Ovary (tissue), 9 donors: ENCODE data around the gene UBE3C. TPM values are rescaled to one million over a fixed set of nuclear protein-coding genes. Genes with fewer than 3 reads are reported as not detected.

ENCODE experiments used
- DNase-seq, 5 donors: peaks; one replicate each; pipeline ENCODE4 v3.0.0-alpha.2; 2019 to 2020
- H3K27ac ChIP-seq, 2 donors: fragments of 200-600 bp; one replicate each; pipeline versions ENCODE4 v1.5.1 to v1.8.0; 2019 to 2022
- H3K27me3 ChIP-seq: fragments of 200-600 bp; one replicate; pipeline ENCODE4 v1.8.0; 2022
- H3K36me3 ChIP-seq: fragments of 200-600 bp; sonication (generic); one replicate; pipeline ENCODE4 v1.5.1; 2019
- H3K4me1 ChIP-seq: one replicate; pipeline ENCODE4 v1.8.1; 2013; ENCODE audit warnings: mild to moderate bottlenecking, moderate library complexity; ENCODE audit not compliant: insufficient read depth
- H3K4me3 ChIP-seq: fragments of 200-600 bp; sonication (generic); one replicate; pipeline ENCODE4 v1.5.1; 2017
- H3K9me3 ChIP-seq, 2 donors: fragments of 200-600 bp in 1 of 2; sonication (generic) in 1 of 2; one replicate each; pipeline versions ENCODE4 v1.5.1 to v1.8.1; 2013 to 2019; ENCODE audit warnings: mild to moderate bottlenecking in 1 of 2, moderate library complexity in 1 of 2
- EP300 ChIP-seq: sonication (generic); formaldehyde crosslinking; IDR thresholded peaks from one replicate; pipeline ENCODE4 v1.6.1; 2017; ENCODE audit warnings: antibody characterized with exemption
- POLR2A ChIP-seq: fragments of 450-650 bp; IDR thresholded peaks from one replicate; pipeline ENCODE4 v1.6.1; 2017; ENCODE audit warnings: antibody characterized with exemption, mild to moderate bottlenecking, moderate library complexity
- WGBS, 3 donors: extraction: QIAGEN DNeasy Blood & Tissue Kit in 1 of 3; methylation state at CpG; one replicate each; pipeline versions ENCODE4 v1.1.5 to v1.1.7; 2013 to 2017; 5-methylcytosine and 5-hydroxymethylcytosine counted together
- intact Hi-C, 4 donors: fragments of 100-400 bp; cut with DNase I; formaldehyde crosslinking; loops; one replicate each; pipeline versions ENCODE4 v1.11.0 to v1.15.1; 2022 to 2023
- polyA plus RNA-seq, 2 donors: library from polyadenylated mRNA; stranded (reverse); fragments of 200-250 nt in 1 of 2; fragments of 350-450 nt in 1 of 2; fragmentation: Illumina TruSeq in 1 of 2; extraction: RNeasy Lipid Tissue Mini Kit (QIAGEN cat#74804) in 1 of 2; gene quantifications; one replicate each; pipeline ENCODE4 v1.2.3, GENCODE V29; 2013 to 2014
- total RNA-seq, 7 donors: library from RNA; depleted of rRNA in 2 of 7; stranded (reverse); fragments of >200 nt in 2 of 7; fragmentation: NEBNext Ultra II Directional in 3 of 7; extraction: Animal tissue kit (Norgen Biotek cat#: 25700) in 3 of 7; gene quantifications; one replicate each; pipeline versions ENCODE4 v1.1.0 to v1.2.4, GENCODE V29; 2016 to 2023
- TF ChIP-seq, protein P1 (sequence below), 3 donors: fragments of 450-650 bp in 2 of 3; fragments of 200-600 bp in 1 of 3; IDR thresholded peaks; one replicate each; pipeline versions ENCODE4 v1.5.1 to v1.8.0; 2016 to 2022; ENCODE audit warnings: antibody characterized with exemption in 3 of 3, mild to moderate bottlenecking in 1 of 3
- donor health status: DM: no; HTN: no; CAD: no; lungs with moderate emphysema.
- donor health status: DM: no; HTN: no; CAD: no.
- donor health status: Bipolar disorder and iron deficiency.
- donor health status: DM: yes; HTN: yes; CAD: no.
- donor health status: DM: no; HTN: no; CAD: no.
- donor health status: DM: yes; HTN: yes; CAD: no.

Gene UBE3C
- total and polyA plus RNA-seq, 9 donors = 21.5 to 62.7 (median 45.4) TPM

DNA sequence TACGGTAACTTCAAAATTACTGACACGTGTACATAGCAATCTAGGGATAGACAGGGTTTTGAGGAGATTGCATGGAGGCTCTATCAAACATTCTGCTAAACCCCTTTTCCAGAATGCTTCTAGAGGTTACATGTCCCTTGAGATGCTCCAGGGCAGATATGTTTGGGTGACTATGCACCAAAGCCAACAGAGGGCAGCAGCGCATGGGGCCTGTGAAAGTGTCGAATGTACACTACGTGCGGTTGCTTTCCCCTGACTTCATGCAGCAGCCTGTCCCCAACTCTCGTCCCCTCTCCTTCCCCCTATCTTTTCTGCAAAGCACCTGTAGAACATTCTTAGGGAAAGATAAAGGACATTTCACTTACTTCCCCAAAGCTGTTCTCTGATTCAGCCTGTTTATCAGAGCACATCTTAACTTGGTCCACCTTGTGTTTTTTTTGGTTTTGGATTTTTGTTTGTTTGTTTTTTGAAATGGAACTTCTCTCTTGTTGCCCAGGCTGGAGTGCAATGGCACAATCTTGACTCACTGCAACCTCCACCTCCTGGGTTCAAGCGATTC lies 90.2 kb downstream of the UBE3C start:
- intact Hi-C loops = no loop called here
- TF ChIP-seq EP300 (no peak), POLR2A (no peak)
- TF ChIP-seq, protein P1, sequence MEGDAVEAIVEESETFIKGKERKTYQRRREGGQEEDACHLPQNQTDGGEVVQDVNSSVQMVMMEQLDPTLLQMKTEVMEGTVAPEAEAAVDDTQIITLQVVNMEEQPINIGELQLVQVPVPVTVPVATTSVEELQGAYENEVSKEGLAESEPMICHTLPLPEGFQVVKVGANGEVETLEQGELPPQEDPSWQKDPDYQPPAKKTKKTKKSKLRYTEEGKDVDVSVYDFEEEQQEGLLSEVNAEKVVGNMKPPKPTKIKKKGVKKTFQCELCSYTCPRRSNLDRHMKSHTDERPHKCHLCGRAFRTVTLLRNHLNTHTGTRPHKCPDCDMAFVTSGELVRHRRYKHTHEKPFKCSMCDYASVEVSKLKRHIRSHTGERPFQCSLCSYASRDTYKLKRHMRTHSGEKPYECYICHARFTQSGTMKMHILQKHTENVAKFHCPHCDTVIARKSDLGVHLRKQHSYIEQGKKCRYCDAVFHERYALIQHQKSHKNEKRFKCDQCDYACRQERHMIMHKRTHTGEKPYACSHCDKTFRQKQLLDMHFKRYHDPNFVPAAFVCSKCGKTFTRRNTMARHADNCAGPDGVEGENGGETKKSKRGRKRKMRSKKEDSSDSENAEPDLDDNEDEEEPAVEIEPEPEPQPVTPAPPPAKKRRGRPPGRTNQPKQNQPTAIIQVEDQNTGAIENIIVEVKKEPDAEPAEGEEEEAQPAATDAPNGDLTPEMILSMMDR (IDR thresholded peaks at IDR 0.05) = no peak
- Histone ChIP-seq H3K27me3 (no peaks in the 10 kb centered on the region), H3K4me1 (no peaks in the 10 kb centered on the region), H3K4me3 (no peak overlapping the region), H3K27ac (no peak overlapping the region), H3K9me3 (no peaks in the 10 kb centered on the region), H3K36me3 (no peaks in the 10 kb centered on the region)
- WGBS, 3 donors = 83 to 88% (median 85%) methylated on average over 8 of the region's 8 CpGs
- no peak for DNase-seq

DNA sequence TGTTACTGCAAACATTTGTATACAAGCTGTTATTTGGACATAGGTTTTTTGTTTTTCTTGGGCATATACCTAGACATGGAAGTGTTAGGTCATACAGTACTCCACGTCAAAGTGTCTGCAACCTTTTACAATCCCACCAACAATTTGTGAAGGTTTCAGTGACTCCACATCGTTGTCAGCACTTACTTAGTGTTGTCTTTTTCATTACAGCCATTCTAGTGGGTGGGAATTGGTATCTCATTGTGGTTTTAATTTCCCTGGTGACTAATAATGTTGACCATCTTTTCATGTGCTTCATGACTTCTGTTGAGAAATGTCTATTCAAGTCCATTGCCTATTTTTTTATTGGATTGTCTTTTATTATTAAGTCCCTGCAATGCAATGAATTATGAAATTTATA lies 95.0 kb downstream of the UBE3C start:
- H3K36me3 ChIP-seq = no peaks in the 10 kb centered on the region
- WGBS, 3 donors = 73 to 86% (median 82%) methylated on average over 2 of the region's 2 CpGs
- no peaks in the 10 kb centered on the region for H3K4me1 ChIP-seq
- DNase-seq = no peak
- intact Hi-C loops = no loop called here
- TF ChIP-seq, protein P1 (IDR thresholded peaks at IDR 0.05) = no peak
- TF ChIP-seq POLR2A = no peak
- no peak for TF ChIP-seq EP300
- no peak overlapping the region for H3K27ac ChIP-seq
- H3K4me3 ChIP-seq = no peak overlapping the region
- no peaks in the 10 kb centered on the region for H3K9me3 ChIP-seq
- no peaks in the 10 kb centered on the region for H3K27me3 ChIP-seq

DNA sequence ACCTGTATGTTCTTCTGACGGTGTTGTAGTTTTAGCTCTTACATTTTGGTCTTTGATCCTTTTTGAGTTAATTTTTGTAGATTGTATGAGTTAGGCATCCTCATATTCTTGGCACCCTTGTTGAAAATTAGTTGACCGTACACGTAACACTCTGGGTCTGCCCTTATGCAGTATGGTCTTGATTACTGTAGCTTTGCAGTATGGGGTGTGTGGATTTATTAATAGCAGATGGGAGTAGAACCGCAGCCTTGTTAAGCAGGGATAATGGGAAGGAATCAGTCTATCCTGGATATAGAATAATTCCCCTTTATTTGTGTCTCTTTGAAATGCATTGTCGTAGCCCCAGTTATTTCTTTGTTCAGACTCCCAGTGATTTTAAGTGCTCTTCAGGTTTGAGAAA lies 95.5 kb downstream of the UBE3C start:
- TF ChIP-seq, protein P1 (IDR thresholded peaks at IDR 0.05) = no peak
- TF ChIP-seq EP300 (no peak), POLR2A (no peak)
- DNase-seq = no peak
- intact Hi-C loops = no loop called here
- no peak overlapping the region for H3K4me3 ChIP-seq
- H3K27ac ChIP-seq = no peak overlapping the region
- no peaks in the 10 kb centered on the region for H3K27me3 ChIP-seq
- H3K4me1 ChIP-seq = no peaks in the 10 kb centered on the region
- H3K9me3 ChIP-seq = no peaks in the 10 kb centered on the region
- 81 to 95% (median 82%) methylated on average over 5 of the region's 5 CpGs for WGBS, 3 donors
- H3K36me3 ChIP-seq = no peaks in the 10 kb centered on the region

DNA sequence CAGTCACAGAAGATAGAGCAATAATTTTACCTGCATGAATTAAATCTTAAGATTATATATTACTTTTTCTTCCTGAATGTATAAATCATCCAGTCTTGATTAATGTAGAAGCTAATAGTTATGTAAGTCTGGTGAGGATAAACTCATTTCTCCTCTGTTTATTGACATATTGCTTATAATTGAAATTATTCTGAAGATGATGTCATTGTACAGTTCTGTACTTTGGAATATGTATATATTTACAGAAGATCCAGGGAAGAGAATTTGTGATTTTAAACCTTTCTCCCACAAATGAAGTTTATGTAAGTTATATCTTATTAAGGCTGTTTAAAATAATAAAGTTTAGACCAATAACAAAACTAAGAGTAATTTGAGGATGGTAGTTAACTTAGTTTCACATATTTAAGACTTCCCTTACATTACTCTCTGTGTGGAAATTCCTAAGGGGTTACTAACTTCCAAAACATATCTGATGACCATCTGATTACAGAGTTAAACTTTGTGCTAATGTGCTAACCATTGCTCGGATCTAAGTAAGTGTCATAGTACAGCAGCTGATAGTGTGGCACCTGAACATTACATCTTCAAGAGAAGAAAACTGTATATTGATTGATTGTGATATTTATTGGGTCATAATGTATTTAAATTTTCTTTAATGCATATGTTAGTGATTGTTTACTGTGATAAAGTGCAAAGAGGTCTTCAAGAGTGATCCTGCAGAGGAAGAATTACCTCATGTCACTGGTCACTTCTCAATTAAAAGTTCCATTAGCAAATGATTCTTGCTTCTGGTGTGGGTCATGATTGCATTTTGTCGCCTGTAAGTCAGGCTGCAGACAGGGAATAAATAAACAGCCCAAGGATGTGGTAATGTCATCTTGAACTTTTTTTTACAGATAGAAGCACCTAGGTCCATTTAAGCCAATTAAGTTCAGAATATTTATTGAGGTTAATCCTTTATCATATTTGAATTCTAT lies 96.9 kb downstream of the UBE3C start:
- Histone ChIP-seq H3K4me1 (no peaks in the 10 kb centered on the region), H3K27me3 (no peaks in the 10 kb centered on the region), H3K9me3 (no peaks in the 10 kb centered on the region), H3K27ac (no peak overlapping the region), H3K4me3 (no peak overlapping the region), H3K36me3 (no peaks in the 10 kb centered on the region)
- DNase-seq = no peak
- intact Hi-C loops = no loop called here
- 84 to 92% (median 85%) methylated on average over 2 of the region's 2 CpGs for WGBS, 3 donors
- TF ChIP-seq EP300 (no peak), POLR2A (no peak)
- TF ChIP-seq, protein P1 (IDR thresholded peaks at IDR 0.05) = no peak
